Measurements from ENCODE around the gene RPL3. TPM values are rescaled to one million over a fixed set of nuclear protein-coding genes. Genes with fewer than 3 reads are reported as not detected.

RPL3 gene
- total RNA-seq, 4 donors from 2014 or later, result 2,537 to 3,396 (median 3,080) TPM

DNA sequence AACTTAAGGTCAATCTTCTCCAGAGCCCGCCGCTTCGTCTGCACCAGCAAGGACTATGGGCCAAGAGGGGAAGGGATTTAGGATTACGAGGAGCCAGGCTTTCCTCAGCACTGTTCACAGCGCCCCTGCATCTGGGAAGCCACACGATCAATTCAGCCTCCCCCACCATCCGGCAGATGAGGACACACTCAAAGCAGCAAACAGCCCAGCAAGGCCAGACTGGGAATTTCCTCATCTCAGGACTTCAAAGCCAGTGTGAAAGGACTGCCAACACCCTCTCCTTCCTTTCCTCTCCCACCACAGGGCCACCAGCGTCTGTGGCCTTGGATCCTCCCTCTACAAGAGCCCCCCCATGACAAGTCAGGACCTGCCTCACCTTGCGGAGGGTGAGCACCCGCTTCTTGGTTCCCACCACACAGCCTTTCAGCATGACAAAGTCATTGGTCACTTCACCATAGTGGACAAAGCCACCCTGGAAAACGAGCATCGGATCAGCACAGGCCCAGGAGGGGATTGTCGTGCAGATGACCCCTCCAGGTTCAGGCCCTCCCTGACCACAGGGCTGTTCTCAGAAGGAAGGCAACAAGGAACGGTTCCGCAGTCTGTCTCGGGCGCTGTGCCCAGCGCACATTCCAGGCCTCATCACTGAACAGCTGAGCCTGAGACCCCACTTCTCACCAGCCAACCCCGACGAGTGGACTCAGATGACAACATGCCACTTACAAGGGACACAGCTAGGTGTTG, 6.0 kb downstream of the RPL3 start:
- WGBS, result 83% methylated on average over 8 of the region's 20 CpGs
- Histone ChIP-seq H3K4me3 (no peak overlapping the region), H3K27me3 (no peaks in the 10 kb centered on the region), H3K27ac (no peak overlapping the region), H3K36me3 (peaks cover 61% of the 10 kb centered on the region), H3K9me3 (no peaks in the 10 kb centered on the region), H3K4me1 (peaks cover 64% of the 10 kb centered on the region)
- TF ChIP-seq POLR2A (IDR thresholded peaks at IDR 0.05) (no peak), EP300 (IDR thresholded peaks at IDR 0.05) (no peak), POLR2AphosphoS5 (IDR thresholded peaks at IDR 0.05) (no peak)
- TF ChIP-seq, protein P1, sequence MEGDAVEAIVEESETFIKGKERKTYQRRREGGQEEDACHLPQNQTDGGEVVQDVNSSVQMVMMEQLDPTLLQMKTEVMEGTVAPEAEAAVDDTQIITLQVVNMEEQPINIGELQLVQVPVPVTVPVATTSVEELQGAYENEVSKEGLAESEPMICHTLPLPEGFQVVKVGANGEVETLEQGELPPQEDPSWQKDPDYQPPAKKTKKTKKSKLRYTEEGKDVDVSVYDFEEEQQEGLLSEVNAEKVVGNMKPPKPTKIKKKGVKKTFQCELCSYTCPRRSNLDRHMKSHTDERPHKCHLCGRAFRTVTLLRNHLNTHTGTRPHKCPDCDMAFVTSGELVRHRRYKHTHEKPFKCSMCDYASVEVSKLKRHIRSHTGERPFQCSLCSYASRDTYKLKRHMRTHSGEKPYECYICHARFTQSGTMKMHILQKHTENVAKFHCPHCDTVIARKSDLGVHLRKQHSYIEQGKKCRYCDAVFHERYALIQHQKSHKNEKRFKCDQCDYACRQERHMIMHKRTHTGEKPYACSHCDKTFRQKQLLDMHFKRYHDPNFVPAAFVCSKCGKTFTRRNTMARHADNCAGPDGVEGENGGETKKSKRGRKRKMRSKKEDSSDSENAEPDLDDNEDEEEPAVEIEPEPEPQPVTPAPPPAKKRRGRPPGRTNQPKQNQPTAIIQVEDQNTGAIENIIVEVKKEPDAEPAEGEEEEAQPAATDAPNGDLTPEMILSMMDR (IDR thresholded peaks at IDR 0.05), result no peak
- DNase-seq (ENCODE audit: low spot score in 2 of 2), result no peak

DNA sequence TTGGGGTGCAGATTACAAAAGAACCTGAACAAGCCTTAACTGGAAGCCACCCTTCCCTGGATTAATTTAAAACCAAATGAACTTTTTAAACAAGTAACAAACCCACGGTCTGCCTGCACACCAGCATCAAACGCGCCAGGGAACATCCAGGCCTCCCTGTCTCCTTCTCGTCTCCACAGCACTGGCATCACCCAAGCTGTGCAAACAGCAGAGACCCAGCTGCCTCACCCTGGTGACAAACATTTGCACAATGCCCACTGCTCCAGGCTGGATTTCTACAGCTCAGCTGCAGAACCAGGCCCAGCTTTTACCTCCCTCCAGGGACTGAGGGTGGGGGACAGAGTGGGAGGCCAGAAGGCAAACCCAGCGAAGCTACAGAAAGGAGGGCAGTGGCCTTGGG, 7.0 kb downstream of the RPL3 start:
- H3K4me3 ChIP-seq, result no peak overlapping the region
- DNase-seq (ENCODE audit: low spot score in 2 of 2), result no peak
- TF ChIP-seq EP300 (IDR thresholded peaks at IDR 0.05) (no peak), POLR2AphosphoS5 (IDR thresholded peaks at IDR 0.05) (no peak), POLR2A (IDR thresholded peaks at IDR 0.05) (no peak)
- TF ChIP-seq, protein P1 (IDR thresholded peaks at IDR 0.05), result no peak
- H3K36me3 ChIP-seq, result peaks cover 56% of the 10 kb centered on the region
- 72% methylated on average over 5 of the region's 5 CpGs for WGBS
- H3K9me3 ChIP-seq, result no peaks in the 10 kb centered on the region
- no peaks in the 10 kb centered on the region for H3K27me3 ChIP-seq
- H3K27ac ChIP-seq, result no peak overlapping the region
- peaks cover 58% of the 10 kb centered on the region for H3K4me1 ChIP-seq

DNA sequence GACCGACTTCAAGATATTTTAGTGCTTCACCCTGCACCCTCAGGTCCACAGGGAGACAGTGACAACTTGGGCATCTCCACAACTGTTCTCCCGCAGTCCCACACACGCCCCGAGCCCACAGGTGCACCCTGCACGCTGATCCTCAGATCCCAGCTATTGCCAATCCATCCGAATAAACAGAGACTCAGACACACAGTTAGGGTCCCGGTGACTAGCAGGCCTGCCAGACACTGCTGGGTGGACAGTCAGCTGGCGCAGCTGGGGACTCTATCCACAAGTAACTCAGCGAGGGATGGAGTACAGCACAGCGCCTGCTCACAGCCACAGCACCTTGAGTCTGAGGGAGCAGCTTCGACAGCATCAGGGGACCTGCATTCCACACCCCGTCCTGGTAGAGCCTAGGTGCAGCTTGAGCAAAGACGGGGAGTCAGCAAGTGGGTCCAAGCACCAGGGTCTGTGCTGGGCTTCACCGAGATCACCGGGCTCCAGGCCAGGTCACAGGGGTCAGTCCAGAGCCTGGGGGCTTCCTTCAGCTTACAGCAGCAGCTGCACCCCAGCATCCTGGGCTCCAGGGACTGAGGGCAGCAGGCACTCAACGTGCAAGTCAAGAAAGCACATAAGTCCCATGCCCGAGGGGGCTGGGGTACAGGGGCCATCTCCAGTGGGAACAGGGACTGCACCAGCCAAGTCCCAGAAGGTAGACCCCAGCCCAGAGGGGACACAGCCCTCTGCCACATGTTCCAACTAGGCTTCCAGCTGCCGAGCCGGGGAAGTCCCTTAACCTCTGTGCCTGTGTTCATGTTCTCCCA, 7.6 kb downstream of the RPL3 start:
- H3K27me3 ChIP-seq, result no peaks in the 10 kb centered on the region
- no peak for DNase-seq (ENCODE audit: low spot score in 2 of 2)
- peaks cover 52% of the 10 kb centered on the region for H3K4me1 ChIP-seq
- H3K36me3 ChIP-seq, result peaks cover 50% of the 10 kb centered on the region
- H3K9me3 ChIP-seq, result no peaks in the 10 kb centered on the region
- TF ChIP-seq EP300 (IDR thresholded peaks at IDR 0.05) (no peak), POLR2AphosphoS5 (IDR thresholded peaks at IDR 0.05) (no peak), POLR2A (IDR thresholded peaks at IDR 0.05) (no peak)
- TF ChIP-seq, protein P1 (IDR thresholded peaks at IDR 0.05), result no peak
- H3K4me3 ChIP-seq, result no peak overlapping the region
- H3K27ac ChIP-seq, result no peak overlapping the region
- WGBS, result 91% methylated on average over 17 of the region's 19 CpGs

DNA sequence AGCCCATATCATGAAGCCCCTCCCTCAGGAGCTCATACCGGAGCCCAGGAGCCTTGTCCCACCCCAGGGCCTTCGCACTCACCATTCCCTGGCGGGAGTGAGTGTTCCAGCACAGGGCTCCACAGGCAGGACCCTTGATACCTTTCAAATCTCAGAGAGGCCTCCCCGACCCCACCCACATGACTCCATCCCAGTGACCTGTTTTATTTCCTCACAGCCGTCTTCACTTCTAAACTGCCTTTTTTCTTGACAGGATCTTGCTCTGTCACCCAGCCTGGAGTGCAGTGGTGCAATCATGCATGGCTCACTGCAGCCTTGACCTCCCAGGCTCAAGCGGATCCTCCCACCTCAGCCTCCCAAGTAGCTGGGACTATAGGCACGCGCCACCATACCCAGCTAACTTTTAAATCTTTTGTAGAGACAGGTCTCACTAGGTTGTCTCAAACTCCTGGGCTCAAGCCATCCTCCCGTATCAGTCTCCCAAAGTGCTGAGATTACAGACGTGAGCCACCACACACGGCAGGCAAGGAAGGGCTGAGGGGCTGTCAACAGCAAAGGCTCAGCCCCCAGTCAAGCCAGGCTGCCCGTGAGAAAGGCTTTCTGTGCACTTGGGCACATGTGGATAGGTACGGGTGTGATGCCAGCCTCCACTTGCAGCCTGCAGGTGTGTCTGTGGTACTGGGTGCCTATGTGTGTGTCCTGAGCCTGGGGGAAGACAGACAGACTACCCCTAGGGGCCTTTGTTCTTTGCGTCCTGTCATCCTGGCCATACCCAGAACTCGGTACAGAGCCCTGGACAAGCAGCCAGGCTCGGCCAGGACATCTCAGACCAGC, 9.3 kb downstream of the RPL3 start:
- no peaks in the 10 kb centered on the region for H3K27me3 ChIP-seq
- no peaks in the 10 kb centered on the region for H3K9me3 ChIP-seq
- TF ChIP-seq, protein P1 (IDR thresholded peaks at IDR 0.05), result no peak
- TF ChIP-seq POLR2A (IDR thresholded peaks at IDR 0.05), result no peak
- no peak for TF ChIP-seq EP300 (IDR thresholded peaks at IDR 0.05)
- TF ChIP-seq POLR2AphosphoS5 (IDR thresholded peaks at IDR 0.05), result no peak
- H3K4me3 ChIP-seq, result no peak overlapping the region
- H3K4me1 ChIP-seq, result peaks cover 35% of the 10 kb centered on the region
- peak overlapping the region; percentile 81 for H3K27ac ChIP-seq
- H3K36me3 ChIP-seq, result peaks cover 37% of the 10 kb centered on the region
- WGBS, result 78% methylated on average over 13 of the region's 16 CpGs
- DNase-seq (ENCODE audit: low spot score in 2 of 2), result no peak
